HG03342 (cell line): ENCODE data around the gene DMAC2.
"Not testable (repeated sequence)": the region's sequence is repeated elsewhere in the genome, so short reads cannot be mapped to it uniquely, and the experiment has no call there.

ENCODE experiments used
- ATAC-seq: cut with Tn5 transposase; IDR thresholded peaks from one replicate; pipeline ENCODE4 v1.9.1; 2021; ENCODE audit warnings: mild to moderate bottlenecking, moderate library complexity; ENCODE audit not compliant: unreplicated experiment

DMAC2 gene

GRCh38 chr19:41443813-41444455 lies 4.2 kb upstream of the DMAC2 start:
- no peak for ATAC-seq

- ATAC-seq = no peak
Observed at GRCh38 chr19:41442473-41443355, 3.0 kb upstream of the DMAC2 start, which contains the start of gene ERICH4. Gene ERICH4, plus strand, starts transcription at chr19:41443156. Its CDS starts 14 bp downstream, at chr19:41443170.

DNA sequence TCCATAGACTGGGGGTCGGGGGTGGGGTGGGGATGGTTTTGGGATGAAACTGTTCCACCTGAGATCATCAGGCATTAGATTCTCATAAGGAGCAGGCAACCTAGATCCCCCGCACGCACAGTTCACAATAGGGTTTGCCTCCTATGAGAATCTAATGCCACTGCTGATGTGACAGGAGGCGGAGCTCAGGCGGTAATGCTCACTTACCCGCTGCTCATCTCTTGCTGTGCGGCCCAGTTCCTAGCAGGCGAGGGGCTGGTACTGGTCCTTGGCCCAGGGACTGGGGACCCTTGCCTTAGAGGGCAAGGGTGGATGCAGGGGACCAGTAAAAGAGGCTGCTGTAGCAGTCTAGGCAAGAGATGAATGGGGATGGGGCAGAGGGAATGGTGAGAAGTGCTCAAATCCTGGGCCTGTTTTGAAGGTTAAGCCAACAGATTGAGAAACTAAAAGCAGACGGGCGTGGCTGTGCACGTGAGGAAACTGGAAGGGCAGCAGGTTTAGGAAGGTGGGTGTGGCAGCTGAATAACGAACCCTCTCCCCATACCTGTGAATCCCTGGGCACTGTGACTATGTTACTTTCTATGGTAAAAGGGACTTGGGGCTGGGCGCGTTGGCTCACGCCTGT lies 1.7 kb upstream of the DMAC2 start:
- ATAC-seq = no peak

- no peak for ATAC-seq
Observed at GRCh38 chr19:41437944-41438574, 1.7 kb downstream of the DMAC2 start.

GRCh38 chr19:41436674-41436951 lies 3.1 kb downstream of the DMAC2 start:
- no peak for ATAC-seq

DNA sequence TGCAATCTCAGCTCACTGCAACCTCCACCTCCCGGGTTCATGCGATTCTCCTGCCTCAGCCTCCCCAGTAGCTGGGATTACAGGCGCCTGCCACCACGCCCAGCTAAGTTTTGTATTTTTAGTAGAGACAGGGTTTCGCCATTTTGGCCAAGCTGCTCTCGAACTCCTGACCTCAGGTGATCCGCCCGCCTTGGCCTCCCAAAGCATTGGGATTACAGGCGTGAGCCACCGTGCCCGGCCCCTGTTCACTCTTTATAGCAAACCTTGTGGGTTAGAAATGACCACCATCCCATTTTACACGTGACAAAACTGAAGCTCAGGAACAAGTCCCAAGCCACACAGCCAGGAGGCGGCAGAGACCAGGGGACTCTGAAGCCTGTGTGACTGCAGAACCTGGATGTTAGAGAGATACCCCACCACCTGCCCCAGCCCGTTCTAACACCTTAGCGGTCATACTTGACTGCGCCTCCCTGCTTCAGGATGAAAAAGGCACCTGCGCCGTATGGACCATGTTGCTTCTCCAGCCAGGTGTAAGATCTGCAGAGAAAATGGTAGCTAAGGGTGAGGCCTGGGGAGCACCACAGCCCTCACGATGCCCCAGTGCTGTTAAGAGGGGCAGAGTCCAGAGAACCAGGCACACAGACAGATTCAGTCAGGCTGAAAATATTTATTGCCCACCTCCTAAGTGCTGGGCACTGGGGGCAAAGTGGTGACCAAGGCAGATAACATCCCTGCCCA lies 3.6 kb downstream of the DMAC2 start:
- no peak for ATAC-seq

DNA sequence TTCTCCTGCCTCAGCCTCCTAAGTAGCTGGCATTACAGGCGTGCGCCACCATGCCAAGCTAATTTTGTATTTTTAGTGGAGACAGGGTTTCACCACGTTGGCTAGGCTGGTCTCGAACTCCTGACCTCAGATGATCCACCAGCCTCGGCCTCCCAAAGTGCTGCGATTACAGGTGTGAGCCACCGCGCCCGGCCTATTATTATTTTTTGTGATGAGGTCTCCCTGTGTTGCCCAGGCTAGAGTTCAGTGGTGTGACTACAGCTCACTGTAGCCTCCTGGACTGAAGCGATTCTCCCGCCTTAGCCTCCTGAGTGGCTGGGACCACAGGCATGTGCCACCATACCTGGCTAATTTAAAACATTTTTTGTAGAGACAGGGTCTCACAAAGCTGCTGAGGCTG lies 4.3 kb downstream of the DMAC2 start:
- not testable (repeated sequence) for ATAC-seq

DNA sequence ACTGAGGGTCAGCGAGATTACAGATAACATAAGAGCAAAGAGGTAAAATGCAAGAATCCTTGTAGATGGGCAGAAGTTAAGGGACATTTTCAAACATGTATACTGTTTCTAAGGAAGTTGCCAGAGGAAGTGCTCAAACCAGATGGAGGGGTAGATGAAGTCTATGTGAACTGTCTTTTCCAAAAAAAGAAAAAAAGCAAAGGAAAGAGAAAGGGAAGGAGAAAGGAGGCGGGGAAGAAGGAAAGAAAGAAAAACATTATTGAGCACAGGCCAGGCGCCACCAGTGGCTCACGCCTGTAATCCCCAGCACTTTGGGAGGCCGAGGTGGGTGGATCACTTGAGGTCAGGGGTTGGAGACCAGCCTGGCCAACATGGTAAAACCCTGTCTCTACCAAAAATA lies 5.3 kb downstream of the DMAC2 start:
- ATAC-seq = no peak

DNA sequence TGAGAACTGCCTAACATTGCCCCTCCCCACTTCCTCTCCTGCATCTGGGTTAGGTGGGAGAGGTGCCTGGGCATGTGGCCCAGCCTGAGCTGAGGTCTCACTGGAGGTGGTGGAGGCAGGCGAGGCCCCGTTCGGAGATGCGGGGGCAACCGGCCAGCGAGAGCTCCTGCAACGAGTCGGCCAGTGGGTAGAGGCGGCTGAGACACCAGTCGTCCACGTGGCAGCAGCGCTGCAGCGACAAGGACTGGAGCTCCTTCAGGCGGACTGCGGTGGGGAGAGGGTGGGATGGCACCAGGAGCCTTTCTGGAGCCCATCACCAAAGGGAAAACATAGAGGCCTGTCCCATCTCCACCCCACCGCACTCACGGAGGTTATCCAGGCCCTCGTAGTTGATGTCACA lies 6.5 kb downstream of the DMAC2 start:
- no peak for ATAC-seq

GRCh38 chr19:41431426-41432386 lies 8.0 kb downstream of the DMAC2 start:
- ATAC-seq = no peak

DNA sequence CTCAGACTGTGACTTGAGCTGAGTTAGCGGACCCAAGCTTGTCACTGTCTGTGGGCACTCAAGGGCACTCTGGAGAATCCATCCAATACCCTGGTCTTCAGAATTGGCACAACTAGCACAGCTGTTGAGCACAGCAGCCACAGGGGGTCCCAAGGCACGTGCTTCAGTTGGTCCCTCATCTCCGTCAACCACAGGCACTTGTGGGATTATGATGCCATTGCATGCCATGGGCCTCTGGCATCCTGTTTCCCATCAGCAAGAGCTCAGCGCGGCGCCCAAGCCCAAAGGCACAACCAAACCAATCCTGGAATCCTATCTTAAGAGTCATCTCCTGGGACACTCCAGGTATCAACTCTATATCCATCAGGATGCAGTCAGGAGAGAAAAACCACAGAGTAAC lies 8.8 kb downstream of the DMAC2 start:
- ATAC-seq = no peak

DNA sequence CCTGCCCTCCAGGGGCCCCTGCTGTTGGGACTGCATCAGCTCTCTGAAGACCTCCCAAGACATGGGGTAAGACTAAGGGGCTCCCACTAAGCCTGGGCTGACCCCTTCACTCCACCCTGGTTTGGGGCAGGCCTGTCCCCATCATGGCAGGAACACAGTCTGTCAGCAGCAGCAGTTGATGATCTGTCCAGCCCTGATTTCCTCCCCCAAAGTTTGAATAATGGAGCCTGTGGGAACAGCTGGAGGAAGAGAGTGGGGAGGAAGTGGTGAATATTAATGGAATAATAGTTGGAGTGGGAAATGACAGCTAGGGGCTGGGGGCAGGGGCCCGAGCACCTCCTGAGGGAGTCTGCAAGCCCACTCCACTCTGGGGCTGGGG lies 11.2 kb downstream of the DMAC2 start:
- no peak for ATAC-seq

DNA sequence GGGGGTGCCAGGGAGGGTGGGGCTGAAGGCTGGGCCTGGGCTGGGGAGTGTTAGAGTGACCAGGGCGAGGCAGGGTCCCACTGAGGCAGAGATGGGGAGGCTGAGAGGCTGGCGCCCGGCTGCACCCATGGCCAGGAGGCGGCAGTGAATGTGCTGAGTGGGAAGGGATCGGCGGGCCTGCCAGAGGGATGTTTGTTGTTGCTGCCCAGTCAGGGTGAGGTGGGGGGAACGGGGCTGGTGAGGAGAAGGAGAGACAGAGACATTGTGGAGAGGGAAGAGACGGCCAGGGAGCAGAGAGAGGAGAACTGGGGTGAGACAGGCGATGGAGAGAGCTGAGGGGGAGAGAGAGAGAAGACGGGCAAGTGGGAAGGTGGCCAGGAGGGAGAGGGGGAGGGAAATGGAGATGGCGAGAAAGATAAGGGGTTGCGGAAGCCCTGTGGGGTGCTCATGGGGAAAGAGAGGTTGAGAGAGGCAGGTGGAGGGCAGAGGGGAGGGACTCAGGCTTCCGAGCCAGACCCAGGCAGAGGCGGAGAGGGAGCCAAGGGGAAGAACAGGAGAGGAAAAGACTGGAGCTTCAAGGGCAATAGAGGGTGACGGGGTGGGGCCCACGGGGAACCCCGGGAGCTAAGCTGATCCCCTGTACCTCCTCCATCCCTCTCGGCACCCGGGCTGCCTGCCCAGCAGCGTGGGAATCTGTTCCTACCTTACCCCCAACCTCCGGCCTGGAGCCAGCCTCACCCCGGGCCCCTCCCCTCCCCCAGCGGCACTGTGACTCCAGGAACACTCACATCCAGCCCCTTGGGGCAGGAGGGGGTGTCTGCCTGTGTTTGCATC lies 11.8 kb downstream of the DMAC2 start:
- no peak for ATAC-seq

DNA sequence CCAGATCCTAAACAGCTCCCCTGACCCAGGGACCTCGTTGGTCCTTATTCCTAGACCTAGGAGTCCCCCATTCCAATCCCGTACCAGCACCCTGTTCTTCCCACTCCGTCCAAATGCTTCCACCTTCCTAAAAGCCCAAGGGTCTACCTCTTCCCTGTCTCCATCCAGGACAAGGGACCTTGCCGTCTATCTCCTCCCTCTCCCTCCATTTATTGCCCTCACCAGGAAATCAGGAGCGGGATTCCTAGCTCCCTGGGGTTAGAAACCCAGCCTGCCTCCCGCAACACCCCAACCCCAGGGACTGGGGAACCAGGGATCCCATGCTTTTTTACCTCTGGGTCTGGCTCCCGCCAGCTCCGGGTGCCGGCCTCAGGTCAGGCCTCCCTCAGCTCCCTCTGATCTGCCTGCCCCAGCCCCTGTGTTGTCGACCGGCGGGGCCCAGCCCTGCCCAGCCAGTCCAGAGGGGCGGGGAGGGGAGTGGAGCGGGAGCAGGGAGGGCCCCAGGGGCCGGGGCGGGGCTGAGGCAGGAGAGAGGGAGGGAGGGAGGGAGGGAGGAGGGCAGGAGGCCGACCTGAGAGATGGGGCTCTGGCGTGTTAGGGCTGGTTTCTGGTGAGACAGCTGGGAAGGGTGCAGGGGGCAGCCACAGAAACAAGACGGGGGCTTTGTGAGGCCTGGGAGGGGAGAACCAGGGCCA lies 12.6 kb downstream of the DMAC2 start, which contains the start of gene B3GNT8:
Gene B3GNT8, minus strand, starts transcription at position 423 of the 695 bp plus-strand sequence. CDS start 596 bp downstream, outside the sequence.
- no peak for ATAC-seq

- no peak for ATAC-seq
Observed at GRCh38 chr19:41426116-41426841, 13.4 kb downstream of the DMAC2 start.

- no peak for ATAC-seq
Observed at GRCh38 chr19:41425174-41426115, 14.3 kb downstream of the DMAC2 start.
